GM12874 (cell line): Measurements from ENCODE around the gene POU2F3.

Experiments used
- CTCF ChIP-seq: IDR thresholded peaks from 2 replicates; pipeline ENCODE4 v1.5.1; 2011; ENCODE audit warnings: low read depth, mild to moderate bottlenecking, control low read depth, low read length, moderate library complexity; ENCODE audit not compliant: insufficient read depth

POU2F3 gene

GRCh38 chr11:120217941-120218694 lies 21.8 kb upstream of the POU2F3 start:
- no peak for TF ChIP-seq CTCF

- no peak for TF ChIP-seq CTCF
Observed at GRCh38 chr11:120218695-120219033, 21.3 kb upstream of the POU2F3 start.

- TF ChIP-seq CTCF, result no peak
Observed at GRCh38 chr11:120219232-120219937, 20.6 kb upstream of the POU2F3 start.

GRCh38 chr11:120219938-120220746 lies 19.8 kb upstream of the POU2F3 start:
- no peak for TF ChIP-seq CTCF

GRCh38 chr11:120220747-120221037 lies 19.2 kb upstream of the POU2F3 start:
- TF ChIP-seq CTCF, result no peak

GRCh38 chr11:120221115-120221752 lies 18.7 kb upstream of the POU2F3 start:
- TF ChIP-seq CTCF, result no peak

GRCh38 chr11:120222916-120223315 lies 17.0 kb upstream of the POU2F3 start:
- no peak for TF ChIP-seq CTCF
